Heart left ventricle (tissue), 16 donors: ENCODE data around the gene COL27A1. TPM values are rescaled to one million over a fixed set of nuclear protein-coding genes. Genes with fewer than 3 reads are reported as not detected.

Experiments used
- ATAC-seq, 4 donors: fragments of 200-7000 bp; cut with Tn5 transposase; one replicate each; pipeline ENCODE4 v1.9.1; 2020 to 2022; ENCODE audit warnings: moderate library complexity in 4 of 4, mild to moderate bottlenecking in 3 of 4, moderate number of reproducible peaks in 1 of 4
- DNase-seq, 5 donors: peaks; one replicate each; pipeline ENCODE4 v3.0.0-alpha.2; 2020
- H3K27ac ChIP-seq, 12 donors: fragments of 200-600 bp; sonication (generic) in 4 of 12; one replicate each; pipeline versions ENCODE4 v1.5.0 to v1.8.0; 2016 to 2022; ENCODE audit warnings: mild to moderate bottlenecking in 2 of 12
- H3K27me3 ChIP-seq, 9 donors: fragments of 200-600 bp; sonication (generic) in 2 of 9; one replicate each; pipeline versions ENCODE4 v1.5.1 to v1.8.0; 2016 to 2022; ENCODE audit warnings: mild to moderate bottlenecking in 3 of 9
- H3K36me3 ChIP-seq, 9 donors: fragments of 200-600 bp; sonication (generic) in 2 of 9; one replicate each; pipeline versions ENCODE4 v1.5.0 to v1.8.0; 2018 to 2022; ENCODE audit warnings: mild to moderate bottlenecking in 2 of 9
- H3K4me1 ChIP-seq, 12 donors: fragments of 200-600 bp; sonication (generic) in 4 of 12; one replicate each; pipeline versions ENCODE4 v1.5.0 to v1.8.0; 2016 to 2022; ENCODE audit warnings: mild to moderate bottlenecking in 3 of 12
- H3K4me3 ChIP-seq, 12 donors: fragments of 200-600 bp; sonication (generic) in 4 of 12; one replicate each; pipeline versions ENCODE4 v1.5.0 to v1.8.0; 2017 to 2022; ENCODE audit warnings: mild to moderate bottlenecking in 9 of 12, moderate library complexity in 4 of 12
- H3K9me3 ChIP-seq, 12 donors: fragments of 200-600 bp; sonication (generic) in 4 of 12; one replicate each; pipeline versions ENCODE4 v1.5.0 to v1.8.0; 2016 to 2022; ENCODE audit warnings: mild to moderate bottlenecking in 1 of 12
- POLR2A ChIP-seq, 2 donors: fragments of 450-650 bp; IDR thresholded peaks; one replicate each; pipeline ENCODE4 v1.6.1; 2017; ENCODE audit warnings: antibody characterized with exemption in 2 of 2, mild to moderate bottlenecking in 2 of 2, moderate library complexity in 2 of 2
- WGBS, 4 donors: extraction: QIAGEN DNeasy Blood & Tissue Kit in 2 of 4; methylation state at CpG; one replicate each; pipeline versions ENCODE4 v1.1.5 to v1.1.7; 2013 to 2018; 5-methylcytosine and 5-hydroxymethylcytosine counted together
- intact Hi-C, 10 donors: fragments of 100-400 bp; cut with DNase I; formaldehyde crosslinking; loops; one replicate each; pipeline versions ENCODE4 v1.11.1 to v1.14.2; 2022
- polyA plus RNA-seq, 2 donors: library from polyadenylated mRNA; stranded (reverse); fragments of 200-250 nt; gene quantifications; one replicate each; pipeline ENCODE4 v1.2.3, GENCODE V29; 2013
- total RNA-seq, 9 donors: library from RNA; depleted of rRNA in 2 of 9; stranded (reverse); fragments of >200 nt in 2 of 9; fragmentation: NEBNext Ultra II Directional in 3 of 9; extraction: Animal tissue kit (Norgen Biotek cat#: 25700) in 3 of 9; gene quantifications; one replicate each; pipeline versions ENCODE4 v1.1.0 to v1.2.4, GENCODE V29; 2016 to 2023
- TF ChIP-seq, protein P1 (sequence below), 12 donors: fragments of 200-600 bp; sonication (generic) in 4 of 12; IDR thresholded peaks; one replicate each; pipeline versions ENCODE4 v1.5.0 to v1.8.0; 2018 to 2022; ENCODE audit warnings: antibody characterized with exemption in 12 of 12, mild to moderate bottlenecking in 5 of 12
- donor health status: ischemic (EF 13 %, LVEDD 7.1; RV severe dilation, severe dysfunction).
- donor health status: healthy with polysubstance abuse.
- donor health status: DM: no; HTN: yes; CAD: no.
- donor health status: DM: no; HTN: no; CAD: no.
- donor health status: ischemic (EF 25% LVEDD 6.9; RV normal size, moderate dysfunction).
- donor health status: ischemic (EF 25% LVEDD 5.7; RV mildly dilated, moderate dysfunction).
- donor health status: healthy.
- donor health status: DM: yes; HTN: yes; CAD: no.
- donor health status: ischemic (EF 35%, LVEDD 5.7; RV mildly dilated, moderate dysfunction).
- donor health status: nonischemic (EF 11% LVEDD 7.7; RV severe dilation, severe dysfunction).
- donor health status: DM: yes; HTN: yes; CAD: no.
- donor health status: PGD.
- donor health status: ischemic (EF 29% LVEDD 5.4; RV normal size, mild dysfunction).
- donor health status: nonischemic (EF 23%, LVEDD 6.1; RV moderate dilation, normal function).

Gene COL27A1
- total and polyA plus RNA-seq, 11 donors = 2.3 to 14.2 (median 5.2) TPM

GRCh38 chr9:114218264-114219120 is 63.2 kb downstream of the COL27A1 start:
- Histone ChIP-seq H3K4me1 (peaks cover 0 to 28% (median 20%) of the 10 kb centered on the region in 12 donors), H3K27ac (no peak overlapping the region), H3K9me3 (no peaks in the 10 kb centered on the region), H3K4me3 (no peak overlapping the region), H3K27me3 (no peaks in the 10 kb centered on the region), H3K36me3 (peaks cover 0 to 6% (median 0%) of the 10 kb centered on the region in 9 donors)
- TF ChIP-seq, protein P1, sequence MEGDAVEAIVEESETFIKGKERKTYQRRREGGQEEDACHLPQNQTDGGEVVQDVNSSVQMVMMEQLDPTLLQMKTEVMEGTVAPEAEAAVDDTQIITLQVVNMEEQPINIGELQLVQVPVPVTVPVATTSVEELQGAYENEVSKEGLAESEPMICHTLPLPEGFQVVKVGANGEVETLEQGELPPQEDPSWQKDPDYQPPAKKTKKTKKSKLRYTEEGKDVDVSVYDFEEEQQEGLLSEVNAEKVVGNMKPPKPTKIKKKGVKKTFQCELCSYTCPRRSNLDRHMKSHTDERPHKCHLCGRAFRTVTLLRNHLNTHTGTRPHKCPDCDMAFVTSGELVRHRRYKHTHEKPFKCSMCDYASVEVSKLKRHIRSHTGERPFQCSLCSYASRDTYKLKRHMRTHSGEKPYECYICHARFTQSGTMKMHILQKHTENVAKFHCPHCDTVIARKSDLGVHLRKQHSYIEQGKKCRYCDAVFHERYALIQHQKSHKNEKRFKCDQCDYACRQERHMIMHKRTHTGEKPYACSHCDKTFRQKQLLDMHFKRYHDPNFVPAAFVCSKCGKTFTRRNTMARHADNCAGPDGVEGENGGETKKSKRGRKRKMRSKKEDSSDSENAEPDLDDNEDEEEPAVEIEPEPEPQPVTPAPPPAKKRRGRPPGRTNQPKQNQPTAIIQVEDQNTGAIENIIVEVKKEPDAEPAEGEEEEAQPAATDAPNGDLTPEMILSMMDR (IDR thresholded peaks at IDR 0.05) = no peak
- no peak for TF ChIP-seq POLR2A (IDR thresholded peaks at IDR 0.05)
- WGBS, 4 donors = 83 to 91% (median 88%) methylated on average over 11 of the region's 11 CpGs
- ATAC-seq (no peak), DNase-seq (no peak)
- intact Hi-C loops = loop anchor here in 5 of 10 donors (5.0 to 10.0 kb wide), 4 partner anchors 41 to 64 kb away; partner anchors contain the start of gene COL27A1 (in 4 of the 5)

DNA sequence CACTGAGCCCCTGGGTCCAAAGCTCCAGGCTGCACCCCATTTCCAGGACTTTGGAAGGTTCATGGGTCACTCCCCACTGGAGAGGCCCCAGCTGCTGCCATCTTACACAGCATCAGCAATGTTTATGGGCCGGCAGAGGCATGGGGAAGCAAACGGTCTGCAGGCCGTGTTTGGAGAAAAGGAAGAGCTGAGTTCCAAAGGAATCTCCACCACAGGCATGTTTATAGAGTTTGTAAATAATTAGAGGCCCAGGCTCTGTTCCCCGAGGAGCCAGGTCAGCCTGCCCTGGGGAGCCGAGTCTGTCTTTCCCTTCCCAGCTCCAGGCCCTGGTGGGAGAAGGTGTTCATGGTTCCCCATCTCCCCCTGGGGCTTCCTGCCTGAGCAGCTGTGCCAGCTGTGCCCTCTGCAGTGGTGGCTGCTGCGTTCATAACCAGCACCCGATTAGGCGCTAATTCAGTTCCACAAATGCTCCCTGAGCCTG is 64.8 kb downstream of the COL27A1 start:
- TF ChIP-seq POLR2A (IDR thresholded peaks at IDR 0.05) = no peak
- TF ChIP-seq, protein P1 (IDR thresholded peaks at IDR 0.05) = no peak
- DNase-seq = no peak
- peak overlapping the region in 1 of 12 donors; percentile 47 for H3K27ac ChIP-seq
- peaks cover 0 to 6% (median 0%) of the 10 kb centered on the region in 9 donors for H3K36me3 ChIP-seq
- H3K4me1 ChIP-seq = peaks cover 0 to 22% (median 13%) of the 10 kb centered on the region in 12 donors
- ATAC-seq = no peak
- intact Hi-C loops = no loop called here
- WGBS, 4 donors = 62 to 93% (median 85%) methylated on average over 5 to 8 of the region's 8 CpGs
- H3K9me3 ChIP-seq = no peaks in the 10 kb centered on the region
- no peaks in the 10 kb centered on the region for H3K27me3 ChIP-seq
- no peak overlapping the region for H3K4me3 ChIP-seq

DNA sequence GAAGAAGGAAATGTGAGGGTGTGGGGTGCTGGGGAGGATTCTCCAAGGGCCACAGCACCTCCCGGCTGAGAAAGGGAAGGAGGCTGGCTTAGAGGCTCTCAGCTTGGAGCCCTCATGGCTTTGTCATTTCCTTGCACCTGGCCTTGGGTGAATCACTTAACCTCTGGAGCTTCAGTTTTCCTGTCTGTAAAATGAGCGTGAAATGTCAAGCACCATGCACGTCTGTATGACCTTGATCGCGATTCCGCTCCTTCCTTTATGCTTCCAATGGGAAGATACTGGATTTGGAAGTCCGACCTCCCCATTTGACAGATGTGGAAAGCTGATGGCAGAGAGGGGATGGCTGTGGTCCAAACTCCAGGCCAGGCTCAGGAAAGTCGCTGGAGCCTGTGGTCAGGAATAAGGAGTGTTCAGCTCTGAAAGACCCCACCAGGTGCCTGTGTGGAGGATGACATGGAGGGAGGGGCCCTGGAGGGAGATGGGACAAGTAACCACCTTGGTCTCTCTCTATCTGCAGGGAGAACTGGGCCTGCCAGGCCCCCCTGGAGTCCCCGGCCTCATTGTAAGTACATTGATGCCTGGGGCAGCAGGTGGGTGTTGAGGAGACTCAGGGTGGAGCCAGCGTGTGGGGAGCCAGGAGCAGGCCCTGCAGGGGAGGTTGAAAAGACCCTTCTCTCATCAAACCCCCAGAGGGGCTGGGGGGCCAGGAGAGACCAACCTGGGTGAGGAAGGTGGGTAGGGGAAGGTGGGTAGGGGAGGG is 66.5 kb downstream of the COL27A1 start:
- H3K4me3 ChIP-seq = no peak overlapping the region
- ATAC-seq (no peak), DNase-seq (no peak)
- no peak for TF ChIP-seq POLR2A (IDR thresholded peaks at IDR 0.05)
- TF ChIP-seq, protein P1 (IDR thresholded peaks at IDR 0.05) = no peak
- peaks cover 0 to 17% (median 4%) of the 10 kb centered on the region in 12 donors for H3K4me1 ChIP-seq
- WGBS, 4 donors = 77 to 83% (median 80%) methylated on average over 10 of the region's 10 CpGs
- intact Hi-C loops = no loop called here
- no peaks in the 10 kb centered on the region for H3K9me3 ChIP-seq
- H3K36me3 ChIP-seq = peaks cover 0 to 6% (median 0%) of the 10 kb centered on the region in 9 donors
- H3K27me3 ChIP-seq = no peaks in the 10 kb centered on the region
- H3K27ac ChIP-seq = no peak overlapping the region
